ENCODE results near the gene PAX7.

Gene PAX7

DNA sequence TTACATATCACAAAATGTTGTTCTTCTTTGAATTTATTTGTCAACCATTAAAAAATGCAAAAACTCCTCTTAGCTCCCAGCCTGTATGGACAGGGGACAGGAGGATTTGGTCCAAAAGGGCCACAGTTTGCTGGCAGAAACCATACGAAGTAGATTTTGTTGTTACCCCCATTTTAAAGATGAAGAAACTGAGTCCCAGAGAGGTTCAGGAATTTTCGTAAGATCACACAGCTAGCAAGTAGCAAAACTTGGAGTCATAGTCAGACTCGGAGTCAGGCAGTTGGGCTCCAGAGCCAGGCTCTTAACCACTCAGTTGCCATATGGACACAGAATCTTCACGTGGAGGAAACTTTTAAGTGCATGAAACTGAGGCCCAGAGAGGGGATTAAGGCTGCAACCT is 137.4 kb downstream of the PAX7 start:
- no peak for DNase-seq

DNA sequence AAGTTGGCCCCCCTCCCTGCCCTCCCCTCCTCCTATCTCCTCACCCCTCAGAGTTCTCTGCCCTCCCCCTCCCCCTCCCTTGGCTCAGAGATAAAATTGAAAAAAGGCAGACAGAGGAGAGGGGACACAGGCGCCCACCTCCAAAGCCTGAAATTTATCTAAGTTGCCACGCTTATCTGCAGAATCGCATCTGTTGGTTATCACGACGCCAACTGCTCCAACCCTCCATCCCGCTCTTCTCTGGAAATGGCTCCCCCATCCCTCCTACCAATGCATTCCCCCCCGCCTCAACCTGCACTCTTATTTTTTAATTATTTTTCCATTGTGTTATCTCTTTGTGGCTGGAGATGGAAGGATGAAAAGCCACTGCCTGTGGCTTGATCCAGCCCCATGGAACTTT is 138.5 kb downstream of the PAX7 start:
- no peak for DNase-seq

DNA sequence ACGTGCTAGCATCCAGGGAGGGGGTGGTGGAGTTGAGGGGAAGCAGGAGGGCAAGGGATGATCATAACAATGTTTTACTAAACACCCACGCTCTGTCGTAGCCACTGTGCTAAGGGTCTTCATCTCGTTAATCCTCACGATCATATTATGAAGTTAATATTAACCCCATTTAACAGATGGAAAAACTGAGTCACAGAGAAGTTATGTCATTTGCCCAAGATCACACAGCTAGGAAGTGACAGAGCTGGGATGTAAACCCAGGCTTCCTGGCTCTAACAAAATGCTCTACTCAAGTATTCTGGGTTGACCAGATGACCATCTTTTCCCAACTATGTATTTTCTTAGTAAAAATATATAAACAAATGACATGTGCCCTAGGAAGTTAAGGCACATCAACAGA is 140.2 kb downstream of the PAX7 start:
- no peak for DNase-seq

DNA sequence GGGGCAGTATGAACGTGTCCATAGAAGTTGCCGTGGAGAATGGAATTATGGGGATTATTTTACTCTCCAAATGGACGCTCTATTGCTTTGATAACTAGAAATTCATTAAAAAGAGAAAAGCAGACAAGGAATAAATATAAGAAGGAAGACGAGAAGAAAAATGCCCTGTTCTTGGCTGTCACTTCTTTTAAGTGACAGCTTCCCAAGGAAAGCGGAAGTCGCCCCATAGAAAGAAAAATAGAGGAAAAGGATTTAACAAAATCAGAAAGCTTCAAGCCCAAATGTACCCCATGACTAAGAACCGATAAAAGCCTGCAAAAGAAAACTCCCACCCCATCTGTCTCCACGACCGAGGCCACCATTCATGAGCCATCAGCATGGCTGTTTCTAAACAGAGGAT is 143.1 kb downstream of the PAX7 start:
- no peak for DNase-seq

DNA sequence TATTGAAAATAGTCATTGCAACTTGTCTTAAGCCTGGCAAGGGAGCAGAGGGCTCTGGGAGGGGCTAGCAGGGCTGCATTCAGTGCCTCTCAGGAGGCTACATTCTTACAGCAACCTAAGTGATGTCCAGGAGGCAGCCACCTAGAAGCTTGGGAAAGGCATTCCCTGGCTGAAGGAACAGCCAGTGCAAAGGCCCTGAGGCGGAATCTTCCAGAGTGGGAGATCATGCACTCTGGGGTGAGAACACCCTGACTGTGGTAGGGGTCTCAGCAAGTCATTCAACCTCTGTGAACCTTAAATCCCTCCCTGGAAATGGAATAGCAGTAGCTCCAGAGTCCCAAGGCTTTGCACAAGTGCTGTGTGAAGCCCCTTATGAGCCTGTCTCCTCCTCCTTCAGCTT is 144.7 kb downstream of the PAX7 start:
- DNase-seq: no peak

DNA sequence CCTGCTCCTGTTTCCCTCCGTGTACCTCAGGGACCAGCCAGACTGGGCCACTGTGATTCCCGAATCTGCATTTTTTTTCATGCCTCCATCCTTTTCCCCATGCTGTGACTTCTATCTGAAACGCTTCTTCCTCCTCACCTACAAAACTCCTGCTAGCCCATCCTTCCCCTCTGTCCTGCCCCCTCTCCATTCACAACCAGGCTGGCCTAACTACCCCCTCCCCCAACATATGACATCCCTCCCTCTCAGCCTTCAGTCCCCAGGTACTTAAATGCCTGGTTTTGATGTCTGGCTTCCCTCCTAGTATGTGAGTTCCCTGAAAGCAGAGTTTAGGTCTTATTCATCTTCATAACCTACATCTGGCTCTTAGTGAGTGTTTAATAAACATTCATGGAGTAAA is 146.1 kb downstream of the PAX7 start:
- DNase-seq: no peak

DNA sequence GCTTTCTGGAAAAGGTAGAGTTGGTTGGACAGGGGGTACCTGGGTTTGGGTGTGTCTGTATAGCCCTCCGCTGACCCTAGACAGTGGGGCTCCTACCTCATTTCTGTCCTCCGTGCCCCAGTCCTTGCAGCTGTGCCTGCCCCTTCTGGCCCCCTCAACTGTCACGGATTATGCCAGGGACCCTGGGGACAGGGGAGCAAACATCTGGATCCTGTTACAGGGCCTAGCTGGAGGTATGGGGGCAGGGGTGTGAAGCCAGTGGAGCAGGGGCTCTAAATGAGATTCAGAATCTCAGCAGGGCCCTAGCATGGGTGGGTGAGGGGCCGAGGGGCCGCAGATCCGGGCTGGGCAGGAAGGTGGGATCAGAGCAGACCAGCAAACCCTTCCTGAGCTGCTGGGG is 147.8 kb downstream of the PAX7 start:
- DNase-seq: no peak

DNA sequence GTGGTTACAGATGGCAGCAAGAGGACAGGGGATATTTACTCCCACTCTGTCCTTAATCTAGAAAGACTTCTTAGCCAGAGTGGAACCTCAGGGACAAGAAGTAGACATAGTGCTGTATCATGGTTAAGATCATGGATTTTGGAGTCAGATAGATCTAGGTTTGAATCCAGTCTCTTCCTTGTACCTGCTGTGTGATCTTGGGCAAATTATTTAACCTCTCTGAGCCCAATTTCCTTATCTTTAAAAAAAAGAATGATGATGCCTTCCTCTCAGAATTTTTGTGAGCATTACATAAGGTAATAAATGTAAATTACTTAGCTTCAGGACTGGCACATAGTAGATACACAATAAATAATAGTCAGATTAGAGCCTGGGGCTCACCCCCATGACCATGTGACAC is 150.4 kb downstream of the PAX7 start:
- no peak for DNase-seq

DNA sequence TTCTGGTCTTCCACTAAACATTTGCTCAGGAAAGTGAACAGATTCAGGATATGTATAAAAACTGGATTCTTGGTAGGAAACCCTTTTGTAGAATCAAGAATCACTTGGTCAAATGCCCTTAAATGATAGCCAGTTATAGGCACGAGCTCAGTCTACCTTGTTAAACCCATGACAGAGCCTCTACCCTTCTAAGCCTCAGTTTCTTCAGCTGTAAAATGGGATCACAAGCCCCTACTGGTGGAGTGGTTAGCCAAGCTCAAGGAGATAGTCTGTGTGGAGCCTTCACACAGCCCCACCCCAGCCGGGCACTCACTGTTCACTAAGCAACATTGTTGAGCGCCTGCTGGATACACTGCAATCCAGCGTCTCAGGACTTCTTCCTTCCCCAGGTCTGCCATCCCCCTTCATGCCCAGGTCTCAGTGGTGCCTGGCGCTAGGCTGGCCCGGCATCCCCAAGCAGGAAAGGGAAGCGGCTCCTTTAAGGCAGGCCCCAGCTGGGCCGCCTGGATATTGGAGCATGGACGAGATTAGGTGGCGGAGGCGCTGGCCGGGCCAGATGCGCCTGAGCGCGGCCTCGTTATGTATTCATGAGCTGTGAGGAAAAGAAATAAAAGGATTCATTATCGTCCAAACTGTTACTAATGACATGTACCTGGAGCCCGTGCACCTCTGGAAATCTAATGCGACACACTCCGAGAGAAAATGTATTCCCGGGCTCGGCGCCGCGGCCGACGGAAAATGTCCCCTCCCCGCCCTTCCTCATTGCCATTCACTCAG is 153.2 kb downstream of the PAX7 start:
- no peak for DNase-seq

DNA sequence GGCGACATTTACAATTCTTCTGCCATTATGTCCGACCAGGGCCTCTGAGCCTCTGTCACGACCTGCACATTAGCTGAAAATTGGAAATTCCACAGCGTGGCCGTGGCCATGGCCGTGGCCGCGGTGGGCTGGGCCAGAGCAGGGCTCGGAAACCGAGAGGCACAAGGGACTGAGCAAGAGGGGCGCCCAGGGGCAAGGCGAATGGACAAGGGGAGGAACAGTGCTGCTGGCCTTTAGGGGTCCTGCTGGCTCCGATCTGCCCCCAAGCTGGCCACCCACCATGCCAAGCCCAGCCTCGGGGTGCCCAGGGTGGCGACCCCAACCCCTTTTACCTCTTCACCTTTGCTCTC is 153.8 kb downstream of the PAX7 start:
- DNase-seq: no peak

DNA sequence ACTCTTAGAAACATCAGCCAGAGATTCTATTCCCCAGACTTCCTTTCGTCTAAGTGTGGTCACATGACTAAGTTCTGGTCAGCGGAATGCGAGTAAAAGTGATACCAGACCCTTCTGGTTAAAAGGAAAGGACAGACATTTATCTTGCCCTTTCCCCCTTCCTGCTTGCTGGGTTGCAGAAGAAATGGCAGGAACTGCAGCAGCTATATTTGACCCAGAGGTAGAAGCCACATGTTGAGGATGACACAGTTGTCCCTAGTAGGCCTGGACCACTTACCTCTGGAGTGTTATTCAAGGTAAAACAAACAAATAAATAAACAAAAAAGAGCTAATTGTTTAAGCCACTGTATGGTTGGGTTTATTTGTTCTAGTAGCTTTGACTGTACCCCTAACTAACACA is 155.5 kb downstream of the PAX7 start:
- no peak for DNase-seq

DNA sequence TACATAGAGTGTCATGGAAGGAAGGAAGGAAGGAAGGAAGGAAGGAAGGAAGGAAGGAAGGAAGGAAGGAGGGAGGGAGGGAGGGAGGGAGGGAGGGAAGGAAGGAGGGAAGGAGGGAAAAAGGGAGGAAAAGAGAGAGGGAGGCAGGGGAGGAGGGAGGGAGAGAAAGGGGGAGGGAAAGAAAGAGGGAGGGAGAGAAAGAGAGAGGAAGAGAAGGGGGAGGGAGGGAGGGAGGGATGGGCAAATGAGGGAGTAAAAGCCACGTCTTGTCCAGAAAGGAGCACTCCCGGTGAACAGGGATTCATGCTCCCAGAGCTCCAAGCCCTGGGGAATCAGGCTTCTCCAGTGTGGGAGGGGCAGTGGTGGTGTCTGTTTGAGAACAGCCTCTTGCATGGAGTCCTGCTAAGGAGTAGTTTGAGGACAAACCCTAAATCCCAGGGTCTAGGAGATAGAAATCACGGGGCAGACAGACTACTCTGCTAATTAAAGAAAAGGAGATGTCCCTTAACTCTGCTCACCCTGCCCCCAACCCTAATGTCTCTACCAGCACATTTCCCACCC is 157.3 kb downstream of the PAX7 start:
- DNase-seq: no peak

DNA sequence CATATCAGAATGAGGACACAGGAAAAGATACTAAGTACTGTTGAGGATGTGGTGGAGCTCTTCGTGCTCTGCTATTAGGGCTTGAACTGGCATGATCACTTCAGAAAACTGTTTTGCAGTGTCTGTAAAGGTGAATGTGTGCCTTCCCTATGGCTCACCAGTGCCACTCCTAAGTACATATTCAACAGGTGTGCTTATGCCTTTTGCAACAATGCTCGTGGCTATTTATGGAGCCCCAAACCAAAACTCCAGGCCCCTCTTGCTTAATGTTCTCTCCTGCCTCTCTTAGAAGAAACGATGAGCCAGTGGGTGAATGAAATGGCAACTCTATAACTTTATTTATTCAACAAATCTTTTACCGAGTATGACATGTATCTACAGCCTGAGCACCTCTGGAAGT is 158.6 kb downstream of the PAX7 start:
- DNase-seq: no peak

DNA sequence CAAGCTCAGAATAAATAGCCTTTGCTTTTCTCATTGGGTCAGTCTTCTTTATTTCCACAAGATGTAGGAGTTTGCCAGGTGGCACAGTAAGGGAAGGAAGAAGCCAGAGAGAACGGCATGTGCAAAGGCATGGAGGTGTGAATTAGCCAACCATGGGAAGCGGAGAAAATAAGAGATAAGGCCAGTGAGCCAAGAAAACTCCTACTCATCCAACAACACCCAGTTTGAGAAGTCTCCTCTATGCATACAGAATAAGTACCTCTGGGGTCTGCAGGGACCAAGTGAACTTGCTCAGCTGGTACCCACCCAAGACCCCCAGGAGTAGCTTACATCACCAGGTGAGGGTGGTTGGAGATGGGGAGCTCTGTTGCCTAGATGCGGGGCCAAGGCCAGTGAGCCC is 162.1 kb downstream of the PAX7 start:
- no peak for DNase-seq

DNA sequence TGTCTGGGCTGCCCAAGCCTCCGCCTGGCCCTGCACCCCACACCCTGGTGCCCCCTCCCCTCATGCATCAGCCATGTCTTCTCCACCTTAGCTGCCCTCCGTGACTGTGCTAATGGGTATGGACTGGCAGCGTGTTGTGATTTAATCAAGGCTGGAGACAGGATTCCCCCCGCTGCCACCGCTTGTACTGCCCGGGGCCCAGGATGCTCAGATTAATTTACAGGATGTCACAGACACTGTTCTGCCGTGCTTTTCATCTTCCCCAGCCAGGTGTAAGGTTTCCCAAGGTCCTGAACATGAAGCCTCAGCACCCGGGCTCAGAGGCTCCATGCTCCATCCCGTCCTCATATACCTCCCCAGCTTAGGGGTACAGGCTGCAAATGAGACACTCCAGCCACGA is 162.5 kb downstream of the PAX7 start:
- no peak for DNase-seq

DNA sequence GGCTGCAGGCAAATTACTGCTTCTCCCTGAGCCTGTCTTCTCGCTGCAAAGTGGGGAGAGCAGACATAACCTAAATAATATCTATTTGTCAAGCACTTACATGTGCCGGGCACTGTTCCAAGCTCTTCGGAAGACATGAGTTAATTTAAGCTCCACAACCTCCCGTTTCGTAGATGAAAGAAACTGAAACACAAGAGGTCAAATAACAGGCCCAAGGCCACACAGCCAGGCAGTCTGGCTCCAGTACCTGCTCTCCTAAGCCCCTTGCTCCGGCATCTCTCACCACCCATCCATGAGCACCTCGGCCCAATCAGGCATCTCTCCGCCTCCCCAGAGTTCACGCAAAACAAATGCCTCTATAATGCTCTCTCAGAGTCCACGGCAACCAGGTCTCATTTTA is 163.4 kb downstream of the PAX7 start:
- DNase-seq: no peak

DNA sequence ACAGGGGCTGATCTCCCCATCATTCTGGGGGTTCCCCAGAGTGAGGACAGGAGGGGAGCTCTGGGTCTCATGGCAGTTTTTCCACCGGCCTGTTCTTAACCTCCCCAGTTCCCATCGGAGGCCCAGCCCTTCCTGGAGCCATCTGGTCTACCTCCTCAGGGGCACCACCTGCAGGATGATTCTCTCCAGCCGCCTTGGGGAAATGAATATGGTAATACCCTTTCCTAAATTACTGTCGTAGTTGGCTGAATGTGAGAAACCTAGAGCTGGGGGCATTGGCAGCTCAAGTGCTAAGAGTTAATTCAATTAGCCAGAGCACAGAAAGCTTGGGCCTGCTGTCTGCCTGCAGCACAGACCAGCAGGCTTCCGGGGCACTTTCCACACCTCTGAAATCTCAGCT is 163.9 kb downstream of the PAX7 start:
- no peak for DNase-seq

DNA sequence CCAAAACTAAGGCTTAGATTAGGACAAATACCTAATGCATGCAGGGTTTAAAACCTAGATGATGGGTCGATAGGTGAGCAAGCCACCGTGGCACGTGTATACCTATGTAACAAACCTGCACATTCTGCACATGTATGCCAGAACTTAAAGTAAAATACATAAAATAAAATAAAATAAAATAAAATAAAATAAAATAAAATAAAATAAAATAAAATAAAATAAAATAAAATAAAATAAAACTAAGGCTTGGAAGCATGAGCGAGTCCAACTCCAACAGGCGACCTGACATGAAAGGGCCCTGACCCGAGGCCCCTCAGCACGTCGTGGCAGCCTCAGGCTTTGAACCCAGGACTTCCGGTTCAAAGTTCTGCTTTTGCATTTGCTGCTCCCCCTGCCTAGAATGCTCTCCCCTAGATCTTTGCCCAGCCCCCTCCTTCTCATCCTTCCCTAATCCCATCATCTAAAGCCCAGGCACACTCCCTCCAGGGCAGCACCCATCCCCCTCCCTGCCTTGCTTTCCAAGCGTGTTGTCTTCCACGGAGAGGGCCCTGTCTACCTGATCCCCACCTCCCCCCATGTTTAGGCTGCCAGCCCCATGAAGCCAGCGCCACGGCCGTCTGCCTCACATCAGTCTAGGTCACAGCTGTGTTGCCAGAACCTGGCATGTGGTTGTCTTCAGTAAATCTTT is 164.5 kb downstream of the PAX7 start:
- no peak for DNase-seq

DNA sequence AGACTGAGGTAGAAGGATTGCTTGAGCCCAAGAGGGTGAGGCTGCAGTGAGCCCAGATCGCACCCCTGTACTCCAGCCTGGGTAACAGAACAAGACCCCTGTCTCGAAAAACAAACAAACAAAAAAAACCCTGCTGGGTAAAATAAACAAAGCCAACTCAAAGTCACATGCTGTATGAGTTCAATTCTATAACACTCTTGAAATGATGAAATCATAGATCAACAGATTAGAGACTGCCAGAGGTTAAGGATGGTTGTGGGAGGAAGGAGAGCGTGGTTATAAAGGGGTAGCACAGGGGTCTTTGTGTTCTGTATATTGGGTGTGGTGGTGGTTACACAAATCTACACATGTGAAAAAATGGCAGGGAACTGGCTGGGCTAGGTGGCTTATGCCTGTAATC is 166.3 kb downstream of the PAX7 start:
- DNase-seq: no peak
